ENCODE measurements around the gene USP43.

Gene USP43

GRCh38 chr17:9669551-9670008 lies 24.3 kb downstream of the USP43 start:
- no peak overlapping the region for H3K9ac ChIP-seq (ENCODE audit: low read length)
- H3K4me3 ChIP-seq (ENCODE audit: low read length) = no peak overlapping the region
- no peaks in the 10 kb centered on the region for H3K27me3 ChIP-seq (ENCODE audit: control insufficient read depth, insufficient read depth, low read length)
- peaks cover 5% of the 10 kb centered on the region for H3K4me1 ChIP-seq (ENCODE audit: control insufficient read depth, insufficient read depth, low read length)
- no peaks in the 10 kb centered on the region for H3K9me3 ChIP-seq (ENCODE audit: control insufficient read depth, low read length)
- H3K36me3 ChIP-seq (ENCODE audit: control insufficient read depth, insufficient read depth, low read length) = no peaks in the 10 kb centered on the region

DNA sequence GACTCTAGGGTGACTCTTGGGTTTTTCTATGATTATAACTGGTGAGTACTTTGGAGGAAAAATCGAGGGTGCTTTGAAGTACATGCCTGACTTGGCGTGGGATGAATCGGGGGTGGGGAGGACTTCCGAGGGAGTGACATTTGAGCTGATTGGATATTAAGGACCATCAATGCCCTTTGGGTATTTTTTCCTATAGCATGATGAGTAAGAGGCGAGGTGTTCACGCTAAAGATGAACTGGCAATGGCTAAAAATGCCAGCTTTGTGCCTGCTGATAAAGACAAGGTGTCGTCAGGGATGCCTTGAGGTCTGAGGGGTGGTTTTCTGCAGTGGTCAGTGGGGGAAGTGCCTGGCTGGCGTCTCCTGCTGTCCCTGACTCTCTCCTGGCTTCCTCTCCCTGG lies 25.3 kb downstream of the USP43 start:
- H3K4me3 ChIP-seq (ENCODE audit: low read length) = no peak overlapping the region
- no peaks in the 10 kb centered on the region for H3K36me3 ChIP-seq (ENCODE audit: control insufficient read depth, insufficient read depth, low read length)
- H3K4me1 ChIP-seq (ENCODE audit: control insufficient read depth, insufficient read depth, low read length) = peaks cover 5% of the 10 kb centered on the region
- no peaks in the 10 kb centered on the region for H3K27me3 ChIP-seq (ENCODE audit: control insufficient read depth, insufficient read depth, low read length)
- no peak overlapping the region for H3K9ac ChIP-seq (ENCODE audit: low read length)
- no peaks in the 10 kb centered on the region for H3K9me3 ChIP-seq (ENCODE audit: control insufficient read depth, low read length)

DNA sequence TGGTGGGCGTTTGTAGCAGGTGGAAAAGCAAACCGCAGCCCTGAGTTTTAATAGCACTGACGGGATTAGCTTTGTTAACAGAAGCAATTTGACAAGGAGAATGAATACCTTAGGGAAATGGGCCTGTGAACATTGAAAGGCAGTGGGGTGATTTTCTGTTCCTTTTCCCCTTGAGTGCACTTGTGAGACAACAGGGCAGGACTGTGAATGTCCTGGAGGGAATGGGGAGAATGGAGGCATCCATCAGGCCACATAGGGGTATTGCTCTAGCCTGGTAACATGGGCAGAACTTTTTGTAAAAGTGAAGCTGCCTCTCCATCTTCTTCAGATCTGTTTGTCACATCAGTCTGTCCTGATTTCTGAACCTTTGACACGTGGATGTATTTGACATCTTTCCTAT lies 26.2 kb downstream of the USP43 start:
- H3K4me1 ChIP-seq (ENCODE audit: control insufficient read depth, insufficient read depth, low read length) = peaks cover 5% of the 10 kb centered on the region
- no peaks in the 10 kb centered on the region for H3K36me3 ChIP-seq (ENCODE audit: control insufficient read depth, insufficient read depth, low read length)
- no peak overlapping the region for H3K9ac ChIP-seq (ENCODE audit: low read length)
- no peak overlapping the region for H3K4me3 ChIP-seq (ENCODE audit: low read length)
- no peaks in the 10 kb centered on the region for H3K27me3 ChIP-seq (ENCODE audit: control insufficient read depth, insufficient read depth, low read length)
- H3K9me3 ChIP-seq (ENCODE audit: control insufficient read depth, low read length) = no peaks in the 10 kb centered on the region

DNA sequence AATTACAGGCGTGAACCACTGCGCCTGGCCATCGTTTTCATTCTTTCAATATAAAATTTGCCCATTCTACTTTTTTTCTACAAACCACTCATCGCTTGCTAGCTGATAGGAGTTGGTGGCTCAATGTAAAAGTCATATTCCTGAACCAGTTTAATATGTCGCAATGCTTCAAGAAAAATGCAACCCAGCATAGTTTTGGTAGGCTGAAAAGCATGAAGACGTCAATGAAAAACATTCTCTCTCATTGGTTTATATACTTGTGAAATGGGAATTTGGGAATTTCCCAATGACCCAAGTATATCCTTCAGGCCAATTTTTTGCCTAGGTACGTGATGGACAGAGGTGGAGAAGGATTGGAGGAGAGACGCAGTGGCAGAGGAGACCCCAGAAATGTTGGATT lies 26.9 kb downstream of the USP43 start:
- Histone ChIP-seq H3K9ac (ENCODE audit: low read length) (no peak overlapping the region), H3K4me1 (ENCODE audit: control insufficient read depth, insufficient read depth, low read length) (peaks cover 5% of the 10 kb centered on the region), H3K27me3 (ENCODE audit: control insufficient read depth, insufficient read depth, low read length) (no peaks in the 10 kb centered on the region), H3K4me3 (ENCODE audit: low read length) (no peak overlapping the region), H3K9me3 (ENCODE audit: control insufficient read depth, low read length) (no peaks in the 10 kb centered on the region), H3K36me3 (ENCODE audit: control insufficient read depth, insufficient read depth, low read length) (no peaks in the 10 kb centered on the region)

DNA sequence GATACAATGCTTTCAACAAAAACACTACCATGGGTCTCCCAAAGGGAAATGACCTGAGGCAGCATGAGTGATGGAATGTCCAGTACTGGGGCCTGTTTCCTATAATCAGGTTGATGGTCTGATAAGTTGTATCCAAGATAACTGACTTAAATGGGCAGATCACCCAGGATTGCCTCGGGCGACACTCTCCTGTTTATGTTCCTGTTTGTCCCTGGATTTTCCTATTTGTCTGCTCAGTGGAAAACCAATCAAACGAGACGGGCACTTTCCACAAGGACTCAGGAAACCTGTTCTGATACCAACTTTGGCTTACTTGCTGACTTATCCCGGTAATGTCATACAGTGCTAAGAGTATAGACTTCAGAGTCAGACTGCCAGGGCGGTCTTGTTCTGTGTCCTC lies 27.4 kb downstream of the USP43 start:
- Histone ChIP-seq H3K9me3 (ENCODE audit: control insufficient read depth, low read length) (no peaks in the 10 kb centered on the region), H3K36me3 (ENCODE audit: control insufficient read depth, insufficient read depth, low read length) (no peaks in the 10 kb centered on the region), H3K9ac (ENCODE audit: low read length) (no peak overlapping the region)

DNA sequence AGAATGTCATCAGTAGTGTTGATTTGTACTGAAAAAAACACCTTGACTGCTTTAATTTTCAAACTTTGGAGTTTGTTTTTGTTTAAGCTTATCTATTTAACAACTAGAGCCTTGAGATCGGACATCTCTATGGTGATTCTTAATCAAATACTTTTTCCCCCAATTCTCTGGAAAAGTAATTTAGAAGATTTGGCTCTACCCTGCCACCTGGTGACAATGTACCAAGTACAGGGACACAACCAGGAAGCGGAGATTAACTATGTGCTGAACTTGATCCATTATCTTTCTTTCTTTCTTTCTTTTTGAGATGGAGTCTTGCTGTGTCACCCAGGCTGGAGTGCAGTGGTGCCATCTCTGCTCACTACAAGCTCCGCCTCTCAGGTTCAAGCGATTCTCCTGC lies 30.8 kb downstream of the USP43 start:
- Histone ChIP-seq H3K27me3 (ENCODE audit: control insufficient read depth, insufficient read depth, low read length) (no peaks in the 10 kb centered on the region), H3K4me1 (ENCODE audit: control insufficient read depth, insufficient read depth, low read length) (no peaks in the 10 kb centered on the region), H3K9me3 (ENCODE audit: control insufficient read depth, low read length) (no peaks in the 10 kb centered on the region), H3K36me3 (ENCODE audit: control insufficient read depth, insufficient read depth, low read length) (no peaks in the 10 kb centered on the region), H3K4me3 (ENCODE audit: low read length) (no peak overlapping the region), H3K9ac (ENCODE audit: low read length) (no peak overlapping the region)

More for the DNA sequence above, 27.4 kb downstream of the USP43 start:
- Histone ChIP-seq H3K4me3 (ENCODE audit: low read length) (no peak overlapping the region), H3K4me1 (ENCODE audit: control insufficient read depth, insufficient read depth, low read length) (peaks cover 5% of the 10 kb centered on the region), H3K27me3 (ENCODE audit: control insufficient read depth, insufficient read depth, low read length) (no peaks in the 10 kb centered on the region)

DNA sequence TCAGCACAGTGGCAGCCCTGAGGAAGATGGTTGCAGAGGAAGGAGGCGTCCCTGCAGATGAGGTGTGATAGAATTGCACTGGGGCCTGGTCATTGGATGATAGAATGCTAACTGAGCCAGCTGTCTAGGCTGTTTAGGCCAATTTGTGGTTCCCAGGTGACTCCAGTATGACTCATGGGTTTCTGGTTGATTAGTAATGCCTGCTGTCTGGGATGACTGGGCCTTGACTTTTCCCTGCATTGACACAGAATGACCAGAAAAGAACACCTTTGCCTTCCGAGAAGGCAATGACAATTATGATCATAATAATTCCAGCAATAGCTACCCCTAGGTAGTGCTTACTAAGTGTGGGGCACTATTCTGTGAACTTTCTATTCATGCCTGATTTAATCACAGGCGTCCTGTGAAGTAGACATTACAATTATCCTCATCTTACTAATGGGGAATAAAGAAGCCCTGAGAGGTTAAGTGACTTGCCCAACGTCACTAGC lies 31.5 kb downstream of the USP43 start:
- Histone ChIP-seq H3K27me3 (ENCODE audit: control insufficient read depth, insufficient read depth, low read length) (no peaks in the 10 kb centered on the region), H3K4me3 (ENCODE audit: low read length) (no peak overlapping the region), H3K4me1 (ENCODE audit: control insufficient read depth, insufficient read depth, low read length) (no peaks in the 10 kb centered on the region), H3K36me3 (ENCODE audit: control insufficient read depth, insufficient read depth, low read length) (no peaks in the 10 kb centered on the region), H3K9ac (ENCODE audit: low read length) (no peak overlapping the region), H3K9me3 (ENCODE audit: control insufficient read depth, low read length) (no peaks in the 10 kb centered on the region)

DNA sequence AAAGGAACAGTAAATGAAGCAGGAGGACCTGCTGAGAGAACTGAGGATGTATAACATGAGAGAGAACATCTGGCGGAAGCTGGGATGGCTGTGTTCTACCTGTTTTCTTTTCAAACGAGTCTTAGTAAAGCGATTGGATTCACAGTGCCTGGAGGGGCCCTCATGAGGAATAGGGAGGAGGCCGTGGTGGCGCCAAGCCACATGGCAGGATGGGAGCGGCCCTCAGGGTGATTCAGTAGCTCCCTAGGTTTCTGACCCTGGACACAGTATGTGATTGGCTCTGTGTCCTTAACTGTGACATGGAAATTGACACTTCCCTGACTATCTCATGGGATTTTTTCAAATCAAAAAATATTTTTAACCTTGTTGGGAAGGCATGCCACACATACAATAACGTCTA lies 32.1 kb downstream of the USP43 start:
- H3K9ac ChIP-seq (ENCODE audit: low read length) = no peak overlapping the region
- H3K4me3 ChIP-seq (ENCODE audit: low read length) = no peak overlapping the region
- H3K9me3 ChIP-seq (ENCODE audit: control insufficient read depth, low read length) = no peaks in the 10 kb centered on the region
- no peaks in the 10 kb centered on the region for H3K4me1 ChIP-seq (ENCODE audit: control insufficient read depth, insufficient read depth, low read length)
- no peaks in the 10 kb centered on the region for H3K27me3 ChIP-seq (ENCODE audit: control insufficient read depth, insufficient read depth, low read length)
- no peaks in the 10 kb centered on the region for H3K36me3 ChIP-seq (ENCODE audit: control insufficient read depth, insufficient read depth, low read length)

DNA sequence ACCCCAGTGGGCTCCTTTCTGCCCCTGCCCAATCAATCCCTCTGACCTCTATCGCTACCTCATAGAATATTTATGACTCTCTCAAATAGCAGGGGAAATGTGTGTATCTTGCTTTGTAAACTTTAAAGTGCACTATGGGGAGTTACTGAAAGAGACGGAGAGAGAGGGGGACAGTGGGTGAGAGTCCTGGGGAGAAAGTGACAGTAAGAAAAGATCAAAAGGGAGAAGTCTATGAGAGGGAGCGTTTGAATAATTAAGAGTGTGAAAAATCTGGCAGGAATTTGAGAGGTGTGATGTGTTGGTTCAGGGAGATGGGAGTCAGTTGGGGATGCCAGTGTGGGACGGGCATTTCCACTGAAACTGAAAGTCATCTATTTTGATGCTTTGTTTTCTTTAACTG lies 32.6 kb downstream of the USP43 start:
- no peaks in the 10 kb centered on the region for H3K9me3 ChIP-seq (ENCODE audit: control insufficient read depth, low read length)
- no peaks in the 10 kb centered on the region for H3K36me3 ChIP-seq (ENCODE audit: control insufficient read depth, insufficient read depth, low read length)
- H3K27me3 ChIP-seq (ENCODE audit: control insufficient read depth, insufficient read depth, low read length) = no peaks in the 10 kb centered on the region
- no peak overlapping the region for H3K9ac ChIP-seq (ENCODE audit: low read length)
- H3K4me3 ChIP-seq (ENCODE audit: low read length) = no peak overlapping the region
- H3K4me1 ChIP-seq (ENCODE audit: control insufficient read depth, insufficient read depth, low read length) = no peaks in the 10 kb centered on the region

GRCh38 chr17:9684955-9685621 lies 39.8 kb downstream of the USP43 start:
- Histone ChIP-seq H3K9ac (ENCODE audit: low read length) (no peak overlapping the region), H3K4me3 (ENCODE audit: low read length) (no peak overlapping the region), H3K4me1 (ENCODE audit: control insufficient read depth, insufficient read depth, low read length) (no peaks in the 10 kb centered on the region)

GRCh38 chr17:9693755-9694154 lies 48.4 kb downstream of the USP43 start:
- H3K4me1 ChIP-seq (ENCODE audit: control insufficient read depth, insufficient read depth, low read length) = no peaks in the 10 kb centered on the region
- H3K9ac ChIP-seq (ENCODE audit: low read length) = no peak overlapping the region
- H3K36me3 ChIP-seq (ENCODE audit: control insufficient read depth, insufficient read depth, low read length) = no peaks in the 10 kb centered on the region
- no peak overlapping the region for H3K4me3 ChIP-seq (ENCODE audit: low read length)
- no peaks in the 10 kb centered on the region for H3K27me3 ChIP-seq (ENCODE audit: control insufficient read depth, insufficient read depth, low read length)
- H3K9me3 ChIP-seq (ENCODE audit: control insufficient read depth, low read length) = no peaks in the 10 kb centered on the region

More at GRCh38 chr17:9684955-9685621, 39.8 kb downstream of the USP43 start:
- no peaks in the 10 kb centered on the region for H3K36me3 ChIP-seq (ENCODE audit: control insufficient read depth, insufficient read depth, low read length)
- H3K9me3 ChIP-seq (ENCODE audit: control insufficient read depth, low read length) = no peaks in the 10 kb centered on the region
- H3K27me3 ChIP-seq (ENCODE audit: control insufficient read depth, insufficient read depth, low read length) = no peaks in the 10 kb centered on the region

DNA sequence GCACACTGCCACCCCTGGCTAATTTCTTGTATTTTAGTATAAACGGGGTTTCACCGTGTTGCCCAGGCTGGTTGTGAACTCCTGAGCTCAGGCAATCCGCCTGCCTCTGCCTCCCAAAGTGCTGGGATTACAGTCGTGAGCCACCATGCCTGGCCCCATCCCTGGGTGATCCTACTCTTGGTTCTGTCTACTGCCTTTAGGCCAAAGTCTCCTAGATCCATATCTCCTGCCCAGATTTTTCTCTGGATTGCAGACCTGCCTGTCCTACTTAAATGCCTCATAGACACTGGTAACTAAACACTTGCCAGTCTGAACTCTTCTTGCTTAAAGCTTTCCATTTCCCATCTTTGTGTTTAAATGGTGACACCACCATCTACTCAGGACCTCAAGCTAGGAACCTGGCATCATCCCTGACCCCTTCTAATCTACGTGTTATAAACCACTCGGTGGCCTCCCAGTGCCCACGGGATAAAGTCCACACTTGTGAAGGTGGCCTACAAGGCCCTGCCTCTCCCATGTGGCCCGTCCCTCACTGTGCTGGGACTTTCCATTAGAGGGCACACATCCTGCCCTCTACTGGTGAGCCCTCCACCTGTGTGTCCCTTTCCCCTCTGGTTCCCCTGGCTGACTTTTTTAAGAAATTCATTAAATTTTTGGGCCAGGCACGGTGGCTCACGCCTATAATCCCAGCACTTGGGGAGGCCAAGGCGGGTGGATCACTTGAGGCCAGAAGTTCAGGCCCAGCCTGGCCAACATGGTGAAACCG lies 51.1 kb downstream of the USP43 start:
- H3K9ac ChIP-seq (ENCODE audit: low read length) = no peak overlapping the region
- no peak overlapping the region for H3K4me3 ChIP-seq (ENCODE audit: low read length)
- H3K4me1 ChIP-seq (ENCODE audit: control insufficient read depth, insufficient read depth, low read length) = no peaks in the 10 kb centered on the region
- H3K27me3 ChIP-seq (ENCODE audit: control insufficient read depth, insufficient read depth, low read length) = no peaks in the 10 kb centered on the region
- H3K36me3 ChIP-seq (ENCODE audit: control insufficient read depth, insufficient read depth, low read length) = peaks cover 5% of the 10 kb centered on the region
- H3K9me3 ChIP-seq (ENCODE audit: control insufficient read depth, low read length) = no peaks in the 10 kb centered on the region

Data from mucosa of stomach (tissue), 1 donor.